IPS DF 4.7 (cell line): Measurements from ENCODE around the gene ZNF277.
"Not testable (repeated sequence)": the region's sequence is repeated elsewhere in the genome, so short reads cannot be mapped to it uniquely, and the experiment has no call there.

ENCODE experiments used
- DNase-seq: peaks from one replicate; pipeline ENCODE4 v3.0.0-alpha.2; 2013; ENCODE audit warnings: low spot score; ENCODE audit errors: extremely low read depth

Gene ZNF277

GRCh38 chr7:112391841-112392286 lies 185.4 kb downstream of the ZNF277 start:
- not testable (repeated sequence) for DNase-seq
